HG02759 (cell line): ENCODE measurements around the gene WNT3.
"Not testable (repeated sequence)": the region's sequence is repeated elsewhere in the genome, so short reads cannot be mapped to it uniquely, and the experiment has no call there.

Source experiments
- ATAC-seq: cut with Tn5 transposase; IDR thresholded peaks from one replicate; pipeline ENCODE4 v1.9.1; 2021; ENCODE audit warnings: mild to moderate bottlenecking, moderate library complexity; ENCODE audit not compliant: unreplicated experiment

Gene WNT3

GRCh38 chr17:46769531-46770438 is 48.7 kb downstream of the WNT3 start:
- ATAC-seq: no peak

- not testable (repeated sequence) for ATAC-seq
These were observed 49.6 kb downstream of the WNT3 start for GRCh38 chr17:46768896-46769295.

- ATAC-seq: no peak
These were observed 50.0 kb downstream of the WNT3 start for GRCh38 chr17:46768540-46768870.

- no peak for ATAC-seq
These were observed 51.7 kb downstream of the WNT3 start for GRCh38 chr17:46766493-46767491.

- no peak for ATAC-seq
These were observed 53.0 kb downstream of the WNT3 start for GRCh38 chr17:46765453-46765852.

- ATAC-seq: no peak
These were observed 53.6 kb downstream of the WNT3 start for GRCh38 chr17:46764709-46765401.

- ATAC-seq: no peak
These were observed 54.3 kb downstream of the WNT3 start for GRCh38 chr17:46764000-46764708.

GRCh38 chr17:46763416-46763815 is 55.1 kb downstream of the WNT3 start:
- ATAC-seq: no peak

- ATAC-seq: no peak
These were observed 59.4 kb downstream of the WNT3 start for GRCh38 chr17:46759141-46759540.

GRCh38 chr17:46758614-46759013 is 59.9 kb downstream of the WNT3 start:
- ATAC-seq: no peak

GRCh38 chr17:46757588-46757987 is 60.9 kb downstream of the WNT3 start:
- not testable (repeated sequence) for ATAC-seq

- ATAC-seq: no peak
These were observed 61.6 kb downstream of the WNT3 start for GRCh38 chr17:46756861-46757260.

- no peak for ATAC-seq
These were observed 62.3 kb downstream of the WNT3 start for GRCh38 chr17:46756081-46756735.

GRCh38 chr17:46753776-46754175 is 64.7 kb downstream of the WNT3 start:
- ATAC-seq: no peak

GRCh38 chr17:46751425-46751824 is 67.1 kb downstream of the WNT3 start:
- no peak for ATAC-seq

- no peak for ATAC-seq
These were observed 73.1 kb downstream of the WNT3 start for GRCh38 chr17:46745376-46745775.

- no peak for ATAC-seq
These were observed 74.1 kb downstream of the WNT3 start for GRCh38 chr17:46744441-46744840.

- no peak for ATAC-seq
These were observed 75.8 kb downstream of the WNT3 start for GRCh38 chr17:46742565-46743270.

- ATAC-seq: no peak
These were observed 77.3 kb downstream of the WNT3 start for GRCh38 chr17:46741122-46741730.
